ENCODE measurements around the gene BRD4.

GRCh38 chr19:15268192-15268927 is 64.0 kb downstream of the BRD4 start:
- TF ChIP-seq CTCF (IDR thresholded peaks at IDR 0.05) (no peak), POLR2A (IDR thresholded peaks at IDR 0.05) (no peak)
